Measurements from ENCODE around the gene CELA3B.
"Not testable (repeated sequence)": the region's sequence is repeated elsewhere in the genome, so short reads cannot be mapped to it uniquely, and the experiment has no call there.

The CELA3B gene

GRCh38 chr1:22031214-22031962 is 54.6 kb downstream of the CELA3B start:
- TF ChIP-seq CTCF (IDR thresholded peaks at IDR 0.05; ENCODE audit: insufficient read depth, low read depth, low read length, missing control alignments), result no peak
- no peak overlapping the region for H3K4me3 ChIP-seq (ENCODE audit: low read depth, low read length)
- DNase-seq (ENCODE audit: low read depth), result no peak

GRCh38 chr1:22034834-22035233 is 58.0 kb downstream of the CELA3B start:
- H3K4me3 ChIP-seq (ENCODE audit: low read depth, low read length); DNase-seq (ENCODE audit: low read depth): not testable (repeated sequence)

GRCh38 chr1:22037520-22037919 is 60.7 kb downstream of the CELA3B start:
- TF ChIP-seq CTCF (IDR thresholded peaks at IDR 0.05; ENCODE audit: insufficient read depth, low read depth, low read length, missing control alignments), result no peak
- DNase-seq (ENCODE audit: low read depth), result no peak
- H3K4me3 ChIP-seq (ENCODE audit: low read depth, low read length), result no peak overlapping the region

- no peak for DNase-seq (ENCODE audit: low read depth)
- no peak for TF ChIP-seq CTCF (IDR thresholded peaks at IDR 0.05; ENCODE audit: insufficient read depth, low read depth, low read length, missing control alignments)
Observed at GRCh38 chr1:22038036-22038435, 61.2 kb downstream of the CELA3B start.

More at GRCh38 chr1:22038036-22038435, 61.2 kb downstream of the CELA3B start:
- no peak overlapping the region for H3K4me3 ChIP-seq (ENCODE audit: low read depth, low read length)

Measured in GM12865 (cell line).